DOHH2 (cell line): ENCODE data around the gene OTP.

Experiments used
- CTCF ChIP-seq: fragments of 200-600 bp; sonication (generic); IDR thresholded peaks from one replicate; pipeline ENCODE4 v1.5.1; 2014; ENCODE audit warnings: antibody characterized with exemption, mild to moderate bottlenecking, low read depth, low read length; ENCODE audit not compliant: poor library complexity, severe bottlenecking
- EZH2phosphoT487 ChIP-seq: fragments of 200-600 bp; sonication (generic); IDR thresholded peaks from 2 replicates; pipeline ENCODE4 v1.6.1; 2017; ENCODE audit warnings: borderline replicate concordance, mild to moderate bottlenecking, antibody characterized with exemption, low read length, moderate library complexity, mixed read lengths

GRCh38 chr5:77635917-77636640 is 2.4 kb downstream of the OTP start:
- TF ChIP-seq EZH2phosphoT487 (no peak), CTCF (no peak)
